H1 (cell line): ENCODE data around the gene AGRN. TPM values are rescaled to one million over a fixed set of nuclear protein-coding genes. Genes with fewer than 3 reads are reported as not detected.

Source experiments
- CTCF ChIA-PET: fragments of 300-600 bp; sonication (Branson Sonifier 250); formaldehyde crosslinking; loops from one replicate; lab custom pipeline; 2021; ENCODE audit not compliant: partially characterized antibody; lab: Charles Lee
- POLR2A ChIA-PET: fragments of 300-600 bp; sonication (Branson Sonifier 250); formaldehyde crosslinking; loops from one replicate; lab custom pipeline; 2021; ENCODE audit warnings: inconsistent platforms; ENCODE audit not compliant: partially characterized antibody; lab: Charles Lee
- DNase-seq, 2 experiments: peaks; one replicate each; pipeline versions ENCODE4 v3.0.0 to v3.0.0-alpha.2; 2010 to 2022; ENCODE audit warnings: low spot score in 2 of 2, low read depth in 1 of 2, mixed read lengths in 1 of 2
- FAIRE-seq: peaks from 2 replicates; lab custom pipeline; 2011; peaks lifted over from hg19 to GRCh38; lab: Jason Lieb, UNC
- H2AFZ ChIP-seq: 2 replicates; pipeline ENCODE4 v1.8.1; 2012; ENCODE audit warnings: low read length, inconsistent platforms
- H2AK5ac ChIP-seq: 2 replicates; pipeline ENCODE4 v1.6.1; 2013; ENCODE audit warnings: low read depth, low read length
- H2BK120ac ChIP-seq: replicated peaks from 2 replicates; pipeline ENCODE3; 2013; ENCODE audit warnings: low read depth, low read length, inconsistent platforms
- H2BK12ac ChIP-seq: 2 replicates; pipeline ENCODE4 v1.6.1; 2013; ENCODE audit warnings: low read depth, low read length
- H2BK15ac ChIP-seq: 2 replicates; pipeline ENCODE4 v1.6.1; 2013; ENCODE audit warnings: low read length
- H2BK20ac ChIP-seq: 2 replicates; pipeline ENCODE4 v1.6.1; 2013; ENCODE audit warnings: low read length
- H2BK5ac ChIP-seq: 2 replicates; pipeline ENCODE4 v1.6.1; 2013; ENCODE audit warnings: low read depth, low read length
- H3K14ac ChIP-seq: 2 replicates; pipeline ENCODE4 v1.6.1; 2013; ENCODE audit warnings: inconsistent platforms; ENCODE audit not compliant: insufficient read length
- H3K18ac ChIP-seq: 2 replicates; pipeline ENCODE4 v1.6.1; 2013; ENCODE audit warnings: low read length; ENCODE audit errors: extremely low read depth
- H3K23ac ChIP-seq: 2 replicates; pipeline ENCODE4 v1.6.1; 2013; ENCODE audit warnings: inconsistent platforms; ENCODE audit not compliant: insufficient read length
- H3K23me2 ChIP-seq: 2 replicates; pipeline ENCODE4 v1.6.1; 2013; ENCODE audit warnings: low read depth, low read length
- H3K27ac ChIP-seq: 2 replicates; pipeline ENCODE4 v1.6.1; 2011; ENCODE audit warnings: low read depth, low read length, inconsistent platforms
- H3K27me3 ChIP-seq, 4 experiments: replicated peaks in 1 of 4; 1 replicate in 1 of 4; 2 replicates in 3 of 4; pipeline versions ENCODE4 v1.6.1 to v1.8.1; 2011 to 2013; ENCODE audit warnings: low read length in 3 of 4, mild to moderate bottlenecking in 3 of 4, inconsistent platforms in 2 of 4, mixed read lengths in 2 of 4, moderate library complexity in 1 of 4; ENCODE audit not compliant: control insufficient read depth in 3 of 4, insufficient read depth in 3 of 4; ENCODE audit errors: extremely low read depth in 1 of 4
- H3K36me3 ChIP-seq, 4 experiments: 2 replicates each; pipeline versions ENCODE4 v1.6.1 to v1.8.1; 2011 to 2013; ENCODE audit warnings: mild to moderate bottlenecking in 4 of 4, low read length in 3 of 4, moderate library complexity in 2 of 4, control low read depth in 1 of 4, inconsistent platforms in 1 of 4; ENCODE audit not compliant: insufficient read depth in 4 of 4, control insufficient read depth in 2 of 4
- H3K4ac ChIP-seq: replicated peaks from 2 replicates; pipeline ENCODE3; 2013; ENCODE audit warnings: low read length, low read depth, mixed read lengths, inconsistent platforms; ENCODE audit not compliant: insufficient read length
- H3K4me1 ChIP-seq, 4 experiments: replicated peaks in 1 of 4; 1 replicate in 1 of 4; 2 replicates in 3 of 4; pipeline versions ENCODE4 v1.6.1 to v1.8.1; 2011 to 2013; ENCODE audit warnings: low read length in 3 of 4, inconsistent platforms in 2 of 4, mixed read lengths in 1 of 4; ENCODE audit not compliant: insufficient read depth in 4 of 4, control insufficient read depth in 3 of 4
- H3K4me2 ChIP-seq, 2 experiments: 2 replicates each; pipeline versions ENCODE4 v1.6.1 to v1.8.1; 2011 to 2013; ENCODE audit warnings: low read depth in 2 of 2, low read length in 2 of 2, control low read depth in 1 of 2, inconsistent platforms in 1 of 2, mild to moderate bottlenecking in 1 of 2; ENCODE audit not compliant: insufficient read depth in 1 of 2
- H3K4me3 ChIP-seq, 4 experiments: fragments of 200-600, 300-600 bp in 1 of 4; sonication (generic), shearing (Covaris generic), sonication (Bioruptor Twin) in 1 of 4; 2 replicates each; pipeline versions ENCODE4 v1.5.1 to v1.8.1; 2011 to 2016; ENCODE audit warnings: low read length in 4 of 4, low read depth in 3 of 4, control low read depth in 2 of 4, inconsistent platforms in 2 of 4, mild to moderate bottlenecking in 2 of 4, mixed read lengths in 1 of 4, moderate library complexity in 1 of 4; ENCODE audit not compliant: insufficient read depth in 2 of 4; ENCODE audit errors: extremely low read depth in 1 of 4
- H3K56ac ChIP-seq: replicated peaks from 2 replicates; pipeline ENCODE3; 2013; ENCODE audit warnings: low read depth, mild to moderate bottlenecking, mixed read lengths, low read length, inconsistent platforms; ENCODE audit not compliant: insufficient read length
- H3K79me1 ChIP-seq: 2 replicates; pipeline ENCODE4 v1.6.1; 2013; ENCODE audit warnings: low read depth, low read length, control low read depth
- H3K79me2 ChIP-seq, 2 experiments: 2 replicates each; pipeline versions ENCODE4 v1.6.1 to v1.8.1; 2012 to 2013; ENCODE audit warnings: low read length in 2 of 2, mild to moderate bottlenecking in 2 of 2, inconsistent platforms in 1 of 2; ENCODE audit not compliant: insufficient read depth in 2 of 2, control insufficient read depth in 1 of 2
- H3K9ac ChIP-seq, 4 experiments: replicated peaks in 1 of 4; 1 replicate in 1 of 4; 2 replicates in 3 of 4; pipeline versions ENCODE4 v1.6.1 to v1.8.1; 2011 to 2013; ENCODE audit warnings: low read depth in 3 of 4, low read length in 3 of 4, control low read depth in 2 of 4, mild to moderate bottlenecking in 2 of 4, moderate library complexity in 2 of 4, inconsistent platforms in 1 of 4; ENCODE audit errors: extremely low read depth in 1 of 4
- H3K9me3 ChIP-seq, 2 experiments: 2 replicates each; pipeline versions ENCODE4 v1.6.1 to v1.8.1; 2012 to 2013; ENCODE audit warnings: mild to moderate bottlenecking in 2 of 2, moderate library complexity in 2 of 2, control low read depth in 1 of 2, inconsistent platforms in 1 of 2, low read depth in 1 of 2, low read length in 1 of 2, mixed read lengths in 1 of 2; ENCODE audit not compliant: insufficient read depth in 2 of 2
- H4K20me1 ChIP-seq, 2 experiments: replicated peaks in 1 of 2; 2 replicates each; pipeline versions ENCODE3 to v1.8.1; 2011 to 2013; ENCODE audit warnings: inconsistent platforms in 2 of 2, low read length in 2 of 2, mild to moderate bottlenecking in 1 of 2; ENCODE audit not compliant: insufficient read depth in 2 of 2, control insufficient read depth in 1 of 2
- H4K5ac ChIP-seq: 2 replicates; pipeline ENCODE4 v1.6.1; 2013; ENCODE audit warnings: low read length, low read depth, mixed read lengths, inconsistent platforms; ENCODE audit not compliant: insufficient read length
- H4K8ac ChIP-seq: 2 replicates; pipeline ENCODE4 v1.8.0; 2013; ENCODE audit warnings: mild to moderate bottlenecking, moderate library complexity, low read length, inconsistent platforms; ENCODE audit not compliant: insufficient read depth; ENCODE audit errors: extremely low read depth
- H4K91ac ChIP-seq: replicated peaks from 2 replicates; pipeline ENCODE3; 2013; ENCODE audit warnings: low read length, mixed read lengths, inconsistent platforms; ENCODE audit not compliant: insufficient read length
- WGBS, 2 experiments: shearing (Covaris generic) in 1 of 2; methylation state at CpG; one replicate each; pipeline versions ENCODE4 v1.1.6 to v1.1.7; 2013 to 2015; ENCODE audit warnings: low lambda C conversion rate in 2 of 2, mixed read lengths in 2 of 2, inconsistent platforms in 1 of 2, low coverage in 1 of 2, missing lambda C conversion rate in 1 of 2; ENCODE audit not compliant: insufficient replicate concordance in 2 of 2, insufficient coverage in 1 of 2, insufficient read length in 1 of 2; ENCODE audit errors: extremely low coverage in 1 of 2, missing lambda C conversion rate in 1 of 2; 5-methylcytosine and 5-hydroxymethylcytosine counted together
- polyA plus RNA-seq, 7 experiments: library from polyadenylated mRNA; depleted of rRNA in 3 of 7; stranded (reverse) in 5 of 7; unstranded in 2 of 7; fragments of >200 nt in 5 of 7; fragments of 200-250 nt in 2 of 7; gene quantifications; 1 replicate in 5 of 7; 2 replicates in 1 of 7; 4 replicates in 1 of 7; pipeline versions ENCODE4 v1.2.1 to v1.2.3, GENCODE V29; 2011 to 2013; ENCODE audit warnings: missing spikeins in 2 of 7, mixed read lengths in 2 of 7
- total RNA-seq: library from RNA; stranded (reverse); fragmentation: NEBNext Ultra II Directional; extraction: Animal tissue kit (Norgen Biotek cat#: 25700); gene quantifications from 2 replicates; pipeline ENCODE4 v1.2.1, GENCODE V29; 2021

The AGRN gene
- total and polyA plus RNA-seq, 2 of the 8 experiments (the other 6 are each of a cell fraction or from before 2014, with no cell fraction given): 52.3 to 155 TPM

DNA sequence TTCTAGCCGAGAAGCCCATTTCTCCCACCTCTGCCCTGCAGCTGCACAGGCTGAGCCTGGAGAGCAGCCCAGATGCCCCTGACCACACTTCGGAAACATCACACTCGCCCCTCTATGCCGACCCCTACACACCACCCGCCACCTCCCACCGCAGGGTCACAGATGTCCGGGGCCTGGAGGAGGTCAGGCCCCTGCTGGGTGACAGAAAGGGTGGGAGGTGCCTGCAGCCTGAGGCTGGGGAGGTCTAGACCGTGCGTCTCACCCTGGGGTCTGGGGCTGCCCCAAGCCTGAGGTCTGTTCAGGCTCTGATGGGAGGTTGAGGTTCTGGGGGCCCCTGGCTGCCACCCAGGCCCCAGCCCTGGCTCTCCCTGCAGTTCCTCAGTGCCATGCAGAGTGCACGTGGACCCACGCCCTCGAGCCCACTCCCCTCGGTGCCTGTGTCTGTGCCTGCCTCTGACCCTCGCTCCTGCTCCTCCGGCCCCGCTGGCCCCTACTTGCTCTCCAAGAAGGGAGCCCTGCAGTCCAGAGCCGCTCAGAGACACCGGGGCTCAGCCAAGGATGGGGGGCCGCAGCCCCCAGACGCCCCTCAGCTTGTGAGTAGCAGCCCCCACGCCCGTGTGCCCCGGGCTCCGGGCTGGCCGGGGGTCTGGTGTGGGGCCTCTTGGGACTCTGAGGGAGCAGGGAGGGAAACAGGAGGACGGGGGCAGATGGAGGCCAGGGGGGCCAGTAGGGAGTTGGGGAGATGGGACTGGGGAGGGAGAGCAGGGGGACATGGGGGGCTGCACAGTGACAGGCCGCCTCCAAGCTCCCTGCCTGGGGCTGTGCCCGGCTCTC, 46.2 kb upstream of the AGRN start:
- Histone ChIP-seq H2BK15ac (no peak overlapping the region), H3K9me3 (no peaks in the 10 kb centered on the region), H4K20me1 (peaks cover 0 to 13% of the 10 kb centered on the region in 2 experiments), H4K8ac (no peak overlapping the region), H3K79me2 (peaks cover 0 to 3% of the 10 kb centered on the region in 2 experiments; a peak in 1 of 4 replicates), H3K56ac (no peak overlapping the region), H2AK5ac (no peak overlapping the region), H3K4ac (no peak overlapping the region), H3K18ac (no peak overlapping the region), H3K23ac (no peak overlapping the region), H2BK12ac (no peak overlapping the region), H3K4me1 (peaks cover 0 to 15% (median 5%) of the 10 kb centered on the region in 4 experiments; a peak in 4 of 7 replicates), H3K14ac (no peak overlapping the region), H2AFZ (no peak overlapping the region), H4K91ac (no peak overlapping the region), H4K5ac (no peak overlapping the region), H2BK5ac (no peak overlapping the region), H3K27me3 (peaks cover 0 to 38% (median 24%) of the 10 kb centered on the region in 4 experiments; a peak in 6 of 7 replicates), H3K79me1 (no peaks in the 10 kb centered on the region; the same call in 1 of the 2 replicates), H2BK20ac (no peak overlapping the region), H3K23me2 (peaks cover 5% of the 10 kb centered on the region; the same call in 1 of the 2 replicates), H3K4me3 (no peak overlapping the region), H3K4me2 (no peak overlapping the region), H3K36me3 (no peaks in the 10 kb centered on the region), H3K27ac (no peak overlapping the region), H2BK120ac (no peak overlapping the region), H3K9ac (no peak overlapping the region)
- CTCF ChIA-PET: interaction anchor here (0.9 to 7.0 kb wide), 4 partner anchors 10 to 89 kb away, joined by 3 to 53 read pairs (median 8); partner anchors contain the start of gene PERM1
- POLR2A ChIA-PET: interaction anchor here (1.5 kb wide), 1 partner anchor 30 kb away, joined by 3 read pairs; no protein-coding TSS in a partner anchor
- WGBS, 2 experiments: 76% methylated on average over 18 of the region's 28 CpGs; no CpG with 5 or more reads in 1 of the 2 experiments
- no peak for DNase-seq
- FAIRE-seq: no peak
